Measurements from ENCODE around the gene PPCDC. TPM values are rescaled to one million over a fixed set of nuclear protein-coding genes. Genes with fewer than 3 reads are reported as not detected.

Gene PPCDC
- total and polyA plus RNA-seq, 10 of the 15 experiments (the other 5 are each of a cell fraction or from before 2014, with no cell fraction given) = 32.5 to 135 (median 55.0) TPM

DNA sequence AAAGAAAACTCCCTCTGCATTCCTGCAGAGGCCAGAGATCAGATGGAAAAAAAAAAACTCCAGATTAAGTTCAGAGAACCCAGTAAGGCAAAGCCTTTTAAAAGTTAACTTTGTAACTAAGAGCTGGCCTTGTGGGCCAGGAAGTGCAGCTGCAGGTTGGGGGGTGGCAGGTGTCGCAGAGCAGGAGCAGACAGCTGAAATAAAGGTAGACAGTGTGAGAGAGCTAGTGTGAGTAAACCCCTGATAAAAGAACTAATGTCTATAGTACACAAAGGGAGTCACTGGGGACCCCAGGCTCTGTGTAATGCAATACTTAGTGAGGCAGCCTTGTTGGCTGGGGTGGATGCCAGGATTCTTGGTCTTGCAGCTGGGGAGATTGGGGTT lies 42.1 kb downstream of the PPCDC start (continued):
- TF ChIP-seq, protein P1, sequence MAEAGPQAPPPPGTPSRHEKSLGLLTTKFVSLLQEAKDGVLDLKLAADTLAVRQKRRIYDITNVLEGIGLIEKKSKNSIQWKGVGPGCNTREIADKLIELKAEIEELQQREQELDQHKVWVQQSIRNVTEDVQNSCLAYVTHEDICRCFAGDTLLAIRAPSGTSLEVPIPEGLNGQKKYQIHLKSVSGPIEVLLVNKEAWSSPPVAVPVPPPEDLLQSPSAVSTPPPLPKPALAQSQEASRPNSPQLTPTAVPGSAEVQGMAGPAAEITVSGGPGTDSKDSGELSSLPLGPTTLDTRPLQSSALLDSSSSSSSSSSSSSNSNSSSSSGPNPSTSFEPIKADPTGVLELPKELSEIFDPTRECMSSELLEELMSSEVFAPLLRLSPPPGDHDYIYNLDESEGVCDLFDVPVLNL (IDR thresholded peaks at IDR 0.05; ENCODE audit: low read depth, low read length) = no peak
- TF ChIP-seq MLLT1 (IDR thresholded peaks at IDR 0.05) (no peak), CBX5 (IDR thresholded peaks at IDR 0.05; ENCODE audit: low read depth) (no peak), IKZF2 (IDR thresholded peaks at IDR 0.05) (no peak), LARP7 (IDR thresholded peaks at IDR 0.05) (no peak), TCF12 (IDR thresholded peaks at IDR 0.05; ENCODE audit: low read depth, low read length) (0 out of 2 replicates have a peak, but pooled peaks have one; percentile 44), SPI1 (IDR thresholded peaks at IDR 0.05; ENCODE audit: borderline replicate concordance, insufficient read depth, low read depth, low read length) (no peak)
- TF ChIP-seq, protein P2, sequence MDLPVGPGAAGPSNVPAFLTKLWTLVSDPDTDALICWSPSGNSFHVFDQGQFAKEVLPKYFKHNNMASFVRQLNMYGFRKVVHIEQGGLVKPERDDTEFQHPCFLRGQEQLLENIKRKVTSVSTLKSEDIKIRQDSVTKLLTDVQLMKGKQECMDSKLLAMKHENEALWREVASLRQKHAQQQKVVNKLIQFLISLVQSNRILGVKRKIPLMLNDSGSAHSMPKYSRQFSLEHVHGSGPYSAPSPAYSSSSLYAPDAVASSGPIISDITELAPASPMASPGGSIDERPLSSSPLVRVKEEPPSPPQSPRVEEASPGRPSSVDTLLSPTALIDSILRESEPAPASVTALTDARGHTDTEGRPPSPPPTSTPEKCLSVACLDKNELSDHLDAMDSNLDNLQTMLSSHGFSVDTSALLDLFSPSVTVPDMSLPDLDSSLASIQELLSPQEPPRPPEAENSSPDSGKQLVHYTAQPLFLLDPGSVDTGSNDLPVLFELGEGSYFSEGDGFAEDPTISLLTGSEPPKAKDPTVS (IDR thresholded peaks at IDR 0.05; ENCODE audit: low read depth, low read length) = no peak

Measured in GM12878 (cell line).